SK-N-SH treated with all-trans-retinoic acid at 6 μM for 48 hours (cell line): ENCODE data around the gene ZNF469.

Experiments
- ATAC-seq: fragments of 200-7000 bp; cut with Tn5 transposase; 3 replicates; pipeline ENCODE4 v1.9.1; 2020; ENCODE audit warnings: mild to moderate bottlenecking, moderate library complexity
- ARNTL ChIP-seq: fragments of 450-650 bp; formaldehyde crosslinking; IDR thresholded peaks from 2 replicates; pipeline ENCODE4 v1.5.0; 2020; ENCODE audit warnings: low read depth, mild to moderate bottlenecking, moderate library complexity, borderline replicate concordance
- BACH2 ChIP-seq: fragments of 250-450 bp; sonication (Bioruptor Pico); IDR thresholded peaks from 2 replicates; pipeline ENCODE4 v1.9.0; 2021; ENCODE audit warnings: mild to moderate bottlenecking, borderline replicate concordance
- CSDC2 ChIP-seq: fragments of 250-450 bp; sonication (Bioruptor Pico); IDR thresholded peaks from 2 replicates; pipeline ENCODE4 v1.5.0; 2020; ENCODE audit warnings: mild to moderate bottlenecking, moderate library complexity
- CSRNP3 ChIP-seq: fragments of 250-450 bp; sonication (Bioruptor Pico); IDR thresholded peaks from 2 replicates; pipeline ENCODE4 v1.5.1; 2021; ENCODE audit warnings: mild to moderate bottlenecking, moderate library complexity
- ESRRG ChIP-seq: fragments of 250-450 bp; sonication (Bioruptor Pico); IDR thresholded peaks from 2 replicates; pipeline ENCODE4 v1.6.1; 2021; ENCODE audit warnings: mild to moderate bottlenecking
- OSR1 ChIP-seq: fragments of 250-450 bp; sonication (Bioruptor Pico); IDR thresholded peaks from 2 replicates; pipeline ENCODE4 v1.8.0; 2022; ENCODE audit warnings: moderate library complexity, mild to moderate bottlenecking, inconsistent platforms
- PATZ1 ChIP-seq: fragments of 250-450 bp; sonication (Bioruptor Pico); IDR thresholded peaks from 2 replicates; pipeline ENCODE4 v1.8.0; 2020; ENCODE audit warnings: mild to moderate bottlenecking, moderate library complexity, borderline replicate concordance
- PPARA ChIP-seq: fragments of 250-450 bp; sonication (Bioruptor Pico); IDR thresholded peaks from 2 replicates; pipeline ENCODE4 v1.5.0; 2020; ENCODE audit warnings: mild to moderate bottlenecking, borderline replicate concordance
- SNAI2 ChIP-seq: fragments of 250-450 bp; sonication (Bioruptor Pico); IDR thresholded peaks from 2 replicates; pipeline ENCODE4 v1.5.0; 2020; ENCODE audit warnings: mild to moderate bottlenecking, moderate library complexity
- TCF4 ChIP-seq: fragments of 250-450 bp; sonication (Bioruptor Pico); IDR thresholded peaks from 2 replicates; pipeline ENCODE4 v1.8.0; 2021; ENCODE audit warnings: mild to moderate bottlenecking, moderate library complexity, borderline replicate concordance
- ZFP3 ChIP-seq: fragments of 250-450 bp; sonication (Bioruptor Pico); IDR thresholded peaks from 2 replicates; pipeline ENCODE4 v1.5.0; 2020; ENCODE audit warnings: mild to moderate bottlenecking, moderate library complexity
- ZNF565 ChIP-seq: fragments of 450-650 bp; formaldehyde crosslinking; conservative IDR thresholded peaks from 2 replicates; pipeline ENCODE4 v1.5.0; 2020; ENCODE audit warnings: low read depth, mild to moderate bottlenecking, moderate library complexity
- ZNF70 ChIP-seq: fragments of 450-650 bp; formaldehyde crosslinking; IDR thresholded peaks from 2 replicates; pipeline ENCODE4 v1.5.0; 2020; ENCODE audit warnings: mild to moderate bottlenecking, moderate library complexity
- ZNF8 ChIP-seq: fragments of 450-650 bp; formaldehyde crosslinking; IDR thresholded peaks from 2 replicates; pipeline ENCODE4 v1.5.0; 2020; ENCODE audit warnings: mild to moderate bottlenecking, moderate library complexity
- TF ChIP-seq, protein P1 (sequence below): fragments of 250-450 bp; sonication (Bioruptor Pico); IDR thresholded peaks from 2 replicates; pipeline ENCODE4 v1.8.0; 2021; ENCODE audit warnings: low read depth, mild to moderate bottlenecking, moderate library complexity, borderline replicate concordance
- TF ChIP-seq, protein P2 (sequence below): fragments of 250-450 bp; sonication (Bioruptor Pico); IDR thresholded peaks from 2 replicates; pipeline ENCODE4 v1.5.0; 2020; ENCODE audit warnings: mild to moderate bottlenecking, moderate library complexity
- TF ChIP-seq, protein P3 (sequence below): fragments of 250-450 bp; sonication (Bioruptor Pico); IDR thresholded peaks from 2 replicates; pipeline ENCODE4 v1.5.1; 2020; ENCODE audit warnings: low read depth, mild to moderate bottlenecking, moderate library complexity

Gene ZNF469

DNA sequence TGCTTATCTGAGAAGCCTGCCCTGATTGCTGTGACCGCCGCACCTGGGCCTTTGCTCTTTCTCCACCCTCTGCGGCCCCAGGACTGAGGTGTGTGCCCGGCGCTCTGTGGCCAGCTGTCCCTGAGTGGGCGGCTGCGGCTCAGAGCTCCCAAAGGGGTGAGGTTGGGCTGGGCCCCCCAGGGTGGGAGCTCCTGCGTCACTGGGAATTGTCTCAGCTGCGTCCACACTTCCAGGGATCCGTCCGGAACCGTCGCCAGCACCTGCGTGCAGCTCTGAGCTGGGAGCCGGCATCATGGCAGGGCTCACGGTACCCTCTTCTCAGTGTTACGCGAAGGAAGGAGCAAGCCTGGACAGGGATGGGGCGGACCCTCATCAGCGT lies 24.3 kb downstream of the ZNF469 start:
- ATAC-seq = no peak
- TF ChIP-seq CSRNP3 (CRISPR knock-in tag) (no peak), ZNF565 (no peak)

DNA sequence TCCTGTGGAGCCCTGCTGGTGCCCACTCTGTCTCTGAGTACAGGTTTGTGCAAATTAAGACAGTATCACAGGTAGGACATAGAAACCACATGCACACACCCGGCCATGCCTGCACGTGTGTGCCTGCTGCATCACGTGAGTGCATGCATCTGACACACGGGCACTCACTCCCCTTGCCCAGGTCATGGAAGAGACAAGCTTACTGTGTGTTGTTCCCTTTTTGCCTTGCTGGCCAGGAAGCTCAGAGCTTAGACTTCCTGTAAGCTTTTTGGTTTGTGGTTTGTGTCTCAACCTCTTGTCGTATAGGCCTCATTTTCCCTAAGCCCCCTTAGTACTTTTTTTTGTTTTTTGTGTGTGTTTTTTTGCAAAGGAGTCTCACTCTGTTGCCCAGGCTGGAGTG lies 25.0 kb downstream of the ZNF469 start:
- no peak for ATAC-seq
- TF ChIP-seq SNAI2 (no peak), BACH2 (CRISPR knock-in tag) (no peak), ZNF70 (CRISPR knock-in tag) (no peak), ZNF8 (CRISPR knock-in tag) (no peak), TCF4 (CRISPR knock-in tag) (no peak), PPARA (CRISPR knock-in tag) (no peak), ZFP3 (CRISPR knock-in tag) (no peak), PATZ1 (CRISPR knock-in tag) (no peak), OSR1 (CRISPR knock-in tag) (no peak), CSDC2 (CRISPR knock-in tag) (no peak)
- TF ChIP-seq, protein P1, sequence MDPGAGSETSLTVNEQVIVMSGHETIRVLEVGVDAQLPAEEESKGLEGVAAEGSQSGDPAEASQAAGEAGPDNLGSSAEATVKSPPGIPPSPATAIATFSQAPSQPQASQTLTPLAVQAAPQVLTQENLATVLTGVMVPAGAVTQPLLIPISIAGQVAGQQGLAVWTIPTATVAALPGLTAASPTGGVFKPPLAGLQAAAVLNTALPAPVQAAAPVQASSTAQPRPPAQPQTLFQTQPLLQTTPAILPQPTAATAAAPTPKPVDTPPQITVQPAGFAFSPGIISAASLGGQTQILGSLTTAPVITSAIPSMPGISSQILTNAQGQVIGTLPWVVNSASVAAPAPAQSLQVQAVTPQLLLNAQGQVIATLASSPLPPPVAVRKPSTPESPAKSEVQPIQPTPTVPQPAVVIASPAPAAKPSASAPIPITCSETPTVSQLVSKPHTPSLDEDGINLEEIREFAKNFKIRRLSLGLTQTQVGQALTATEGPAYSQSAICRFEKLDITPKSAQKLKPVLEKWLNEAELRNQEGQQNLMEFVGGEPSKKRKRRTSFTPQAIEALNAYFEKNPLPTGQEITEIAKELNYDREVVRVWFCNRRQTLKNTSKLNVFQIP = no peak
- TF ChIP-seq, protein P2, sequence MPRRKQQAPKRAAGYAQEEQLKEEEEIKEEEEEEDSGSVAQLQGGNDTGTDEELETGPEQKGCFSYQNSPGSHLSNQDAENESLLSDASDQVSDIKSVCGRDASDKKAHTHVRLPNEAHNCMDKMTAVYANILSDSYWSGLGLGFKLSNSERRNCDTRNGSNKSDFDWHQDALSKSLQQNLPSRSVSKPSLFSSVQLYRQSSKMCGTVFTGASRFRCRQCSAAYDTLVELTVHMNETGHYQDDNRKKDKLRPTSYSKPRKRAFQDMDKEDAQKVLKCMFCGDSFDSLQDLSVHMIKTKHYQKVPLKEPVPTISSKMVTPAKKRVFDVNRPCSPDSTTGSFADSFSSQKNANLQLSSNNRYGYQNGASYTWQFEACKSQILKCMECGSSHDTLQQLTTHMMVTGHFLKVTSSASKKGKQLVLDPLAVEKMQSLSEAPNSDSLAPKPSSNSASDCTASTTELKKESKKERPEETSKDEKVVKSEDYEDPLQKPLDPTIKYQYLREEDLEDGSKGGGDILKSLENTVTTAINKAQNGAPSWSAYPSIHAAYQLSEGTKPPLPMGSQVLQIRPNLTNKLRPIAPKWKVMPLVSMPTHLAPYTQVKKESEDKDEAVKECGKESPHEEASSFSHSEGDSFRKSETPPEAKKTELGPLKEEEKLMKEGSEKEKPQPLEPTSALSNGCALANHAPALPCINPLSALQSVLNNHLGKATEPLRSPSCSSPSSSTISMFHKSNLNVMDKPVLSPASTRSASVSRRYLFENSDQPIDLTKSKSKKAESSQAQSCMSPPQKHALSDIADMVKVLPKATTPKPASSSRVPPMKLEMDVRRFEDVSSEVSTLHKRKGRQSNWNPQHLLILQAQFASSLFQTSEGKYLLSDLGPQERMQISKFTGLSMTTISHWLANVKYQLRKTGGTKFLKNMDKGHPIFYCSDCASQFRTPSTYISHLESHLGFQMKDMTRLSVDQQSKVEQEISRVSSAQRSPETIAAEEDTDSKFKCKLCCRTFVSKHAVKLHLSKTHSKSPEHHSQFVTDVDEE (CRISPR knock-in tag) = no peak
- TF ChIP-seq, protein P3, sequence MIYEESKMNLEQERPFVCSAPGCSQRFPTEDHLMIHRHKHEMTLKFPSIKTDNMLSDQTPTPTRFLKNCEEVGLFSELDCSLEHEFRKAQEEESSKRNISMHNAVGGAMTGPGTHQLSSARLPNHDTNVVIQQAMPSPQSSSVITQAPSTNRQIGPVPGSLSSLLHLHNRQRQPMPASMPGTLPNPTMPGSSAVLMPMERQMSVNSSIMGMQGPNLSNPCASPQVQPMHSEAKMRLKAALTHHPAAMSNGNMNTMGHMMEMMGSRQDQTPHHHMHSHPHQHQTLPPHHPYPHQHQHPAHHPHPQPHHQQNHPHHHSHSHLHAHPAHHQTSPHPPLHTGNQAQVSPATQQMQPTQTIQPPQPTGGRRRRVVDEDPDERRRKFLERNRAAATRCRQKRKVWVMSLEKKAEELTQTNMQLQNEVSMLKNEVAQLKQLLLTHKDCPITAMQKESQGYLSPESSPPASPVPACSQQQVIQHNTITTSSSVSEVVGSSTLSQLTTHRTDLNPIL (CRISPR knock-in tag) = no peak

GRCh38 chr16:88408561-88409142 lies 25.9 kb downstream of the ZNF469 start:
- ATAC-seq = no peak
- TF ChIP-seq ESRRG (no peak), TCF4 (CRISPR knock-in tag) (no peak), ARNTL (CRISPR knock-in tag) (no peak), PATZ1 (CRISPR knock-in tag) (no peak), ZNF8 (CRISPR knock-in tag) (no peak), CSDC2 (CRISPR knock-in tag) (no peak)
- TF ChIP-seq, protein P2 (CRISPR knock-in tag) = no peak
